Epithelial cell of prostate (primary cell): ENCODE data around the gene CD48.
"Not testable (repeated sequence)": the region's sequence is repeated elsewhere in the genome, so short reads cannot be mapped to it uniquely, and the experiment has no call there.

Source experiments
- DNase-seq: peaks from one replicate; pipeline ENCODE4 v3.0.0-alpha.2; 2011; ENCODE audit warnings: low read depth, low spot score
- H3K27ac ChIP-seq: fragments of 450-650 bp; 2 replicates; pipeline ENCODE4 v1.5.1; 2017; ENCODE audit warnings: mild to moderate bottlenecking

The CD48 gene

DNA sequence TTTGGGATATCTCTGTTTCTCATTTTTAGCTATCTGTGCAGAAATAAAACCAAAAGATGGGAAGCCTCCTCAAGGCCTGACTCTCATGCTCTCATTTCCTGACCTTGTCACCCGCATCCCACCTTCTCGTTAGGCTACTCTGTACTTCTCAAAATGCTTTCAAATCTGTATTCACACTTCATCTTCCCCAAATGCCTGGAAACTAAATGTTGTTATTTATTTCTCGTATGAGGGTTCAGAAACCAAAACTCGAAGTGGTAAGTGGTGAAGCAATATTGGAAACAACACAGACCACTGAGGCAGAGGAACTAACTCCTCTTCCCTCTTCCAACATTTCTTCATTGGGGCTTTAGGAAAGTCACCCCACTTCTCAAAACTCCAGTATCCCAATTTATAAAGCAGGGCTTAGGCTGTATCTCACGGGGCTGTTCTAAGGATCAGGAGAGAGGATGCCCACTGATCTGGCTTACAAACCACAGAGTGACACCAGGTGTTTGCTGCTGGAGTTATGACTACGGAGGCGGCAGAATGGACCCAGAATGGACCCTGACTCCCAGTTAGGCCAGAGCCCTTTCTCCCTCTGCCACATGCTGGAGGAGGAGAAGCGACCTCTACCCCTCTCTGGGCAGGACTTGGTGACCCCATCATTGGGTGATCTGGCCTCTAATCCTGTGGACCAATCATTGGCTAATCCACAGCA lies 31.0 kb upstream of the CD48 start:
- H3K27ac ChIP-seq = no peak overlapping the region

DNA sequence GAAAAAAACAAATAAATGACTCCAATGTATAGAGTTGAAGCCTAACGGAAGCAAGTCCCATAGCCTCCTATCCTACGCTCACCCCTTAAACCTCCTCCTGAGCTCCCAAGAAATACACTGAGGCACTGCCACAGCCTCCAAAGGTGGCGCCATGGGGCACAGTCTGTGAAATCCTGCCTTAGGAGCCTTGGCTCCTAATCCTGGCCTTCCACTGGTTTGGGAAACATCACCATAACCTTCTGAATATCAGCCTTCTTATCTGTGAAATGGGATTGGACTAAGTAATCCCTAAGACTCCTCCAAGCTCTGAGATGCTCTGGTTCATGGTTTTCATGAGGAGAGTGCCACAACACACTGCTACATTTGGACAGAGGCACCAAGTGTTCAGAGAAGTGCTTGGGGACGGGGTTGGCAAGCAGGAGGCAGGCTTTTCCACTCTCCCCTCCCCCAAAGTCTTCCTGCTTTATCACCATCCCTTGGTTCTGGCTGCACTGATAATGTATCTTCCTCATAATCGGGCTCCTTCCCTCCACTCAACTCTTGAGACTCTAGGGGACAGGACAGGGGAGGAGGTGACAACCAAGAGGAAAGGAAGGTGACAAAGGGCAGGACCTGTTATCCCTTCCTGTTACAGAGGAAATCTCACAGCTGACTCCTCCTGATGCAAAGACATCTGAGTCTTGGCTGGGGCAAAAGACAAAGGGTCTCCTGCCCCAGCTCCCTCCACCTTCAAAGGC lies 30.2 kb upstream of the CD48 start:
- H3K27ac ChIP-seq = no peak overlapping the region
- no peak for DNase-seq

More for the DNA sequence above, 31.0 kb upstream of the CD48 start:
- no peak for DNase-seq

DNA sequence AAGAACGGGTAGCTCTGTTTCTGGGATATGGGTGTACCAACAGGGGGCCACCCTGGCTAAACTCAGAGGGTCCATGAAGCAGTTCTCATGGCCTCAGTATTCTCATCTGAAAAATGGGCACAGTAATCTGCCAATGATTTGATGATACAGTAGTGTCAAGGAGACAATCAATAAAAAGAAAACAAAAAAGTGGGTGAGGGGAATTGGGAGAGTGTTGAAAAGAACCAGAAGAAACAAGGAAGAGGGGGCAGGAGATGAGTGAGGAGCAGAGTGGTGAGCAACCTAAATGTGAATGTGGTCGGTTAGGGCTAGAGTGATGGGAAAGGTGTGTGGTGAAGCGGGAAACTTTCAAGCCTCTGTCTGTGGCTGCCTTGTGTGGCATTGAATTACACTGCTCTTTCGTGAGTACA lies 29.5 kb upstream of the CD48 start:
- no peak for DNase-seq
- no peak overlapping the region for H3K27ac ChIP-seq

DNA sequence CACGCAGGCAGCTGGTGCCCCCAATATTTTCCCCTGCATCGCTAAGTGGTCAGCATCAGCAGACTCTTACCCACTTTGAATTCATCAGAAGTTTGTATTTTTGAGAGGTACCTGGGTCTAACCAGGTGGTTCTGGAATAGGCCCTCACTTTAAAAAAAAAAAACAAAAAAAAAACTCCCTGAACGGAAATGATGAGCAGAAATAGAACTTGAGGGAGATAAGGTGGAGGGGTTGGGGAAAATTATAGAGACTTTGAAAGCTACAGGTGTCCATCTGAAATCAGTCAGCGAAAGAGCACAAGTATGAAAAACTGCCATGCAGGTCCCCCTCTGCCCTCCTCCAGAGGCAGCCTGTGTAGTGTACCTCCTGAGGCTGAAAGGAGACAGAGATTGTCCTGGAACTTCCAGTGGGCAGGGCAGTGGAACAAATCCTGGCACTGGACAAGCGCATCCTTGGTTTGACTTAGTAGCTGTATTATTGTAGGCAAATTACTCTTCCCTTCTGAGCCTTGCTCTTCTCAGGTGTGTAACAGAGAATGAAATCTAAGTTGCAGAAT lies 28.6 kb upstream of the CD48 start:
- DNase-seq = no peak
- H3K27ac ChIP-seq = no peak overlapping the region

DNA sequence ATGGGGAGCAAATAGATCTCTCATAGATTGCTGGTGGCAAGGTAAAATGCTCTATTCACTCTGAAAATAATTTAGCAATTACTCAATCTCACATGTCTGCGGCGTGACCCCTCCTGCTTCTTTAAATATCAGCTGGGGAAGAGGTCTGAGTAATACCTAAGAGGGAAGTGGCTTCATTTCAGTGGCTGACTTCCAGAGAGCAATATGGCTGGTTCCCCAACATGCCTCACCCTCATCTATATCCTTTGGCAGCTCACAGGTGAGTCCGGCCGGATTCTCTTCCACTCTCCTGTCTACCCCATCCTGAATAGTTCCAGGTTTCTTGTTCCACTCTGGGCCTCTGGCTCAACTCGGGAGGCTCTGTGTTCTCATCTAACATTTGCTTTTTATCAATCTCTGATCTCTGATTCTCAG lies 27.5 kb upstream of the CD48 start, which contains the start of gene SLAMF7:
Gene SLAMF7 (plus strand): TSS at position 150 of the 414 bp plus-strand sequence. CDS start 55 bp downstream, at position 205.
- peak; percentile 43 for DNase-seq
- H3K27ac ChIP-seq = peak within 1 kb of the TSS; percentile 35

DNA sequence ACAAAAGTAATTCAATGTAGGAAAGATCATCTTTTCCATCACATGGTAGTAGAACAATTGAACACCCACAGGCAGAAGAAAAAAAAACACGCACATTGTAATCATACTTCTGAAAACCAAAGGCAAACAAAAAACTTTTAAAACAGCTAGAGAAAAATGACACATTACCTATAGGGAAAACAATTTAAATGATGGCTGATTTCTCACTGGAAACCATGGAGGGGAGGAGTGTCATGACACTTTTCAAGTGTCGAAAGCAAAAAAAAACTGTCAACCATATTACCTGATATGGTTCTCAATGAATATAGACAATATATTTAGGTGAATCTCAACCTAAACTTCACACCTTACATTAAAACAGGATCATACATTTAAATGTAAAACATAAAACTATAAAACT lies 26.6 kb upstream of the CD48 start:
- DNase-seq = no peak
- H3K27ac ChIP-seq = no peak overlapping the region

DNA sequence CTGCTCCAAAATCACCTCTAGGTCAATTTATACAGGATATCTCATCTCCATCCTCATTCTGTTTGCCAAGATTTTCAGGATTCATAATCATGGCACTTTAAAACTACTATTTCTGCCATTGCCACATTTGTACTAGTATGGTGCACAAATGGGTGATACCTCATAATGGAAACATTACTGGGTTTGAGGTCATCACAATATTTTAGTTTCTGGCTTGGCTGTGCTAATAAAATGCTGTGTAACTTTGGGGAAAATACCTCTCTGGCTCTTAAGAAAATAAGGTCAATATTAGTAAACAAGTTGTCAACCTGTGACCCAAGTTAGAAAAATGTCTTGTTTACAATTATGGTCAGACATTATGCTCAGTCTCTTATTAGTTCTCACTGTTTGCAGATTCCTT lies 22.7 kb upstream of the CD48 start:
- DNase-seq = no peak
- no peak overlapping the region for H3K27ac ChIP-seq

DNA sequence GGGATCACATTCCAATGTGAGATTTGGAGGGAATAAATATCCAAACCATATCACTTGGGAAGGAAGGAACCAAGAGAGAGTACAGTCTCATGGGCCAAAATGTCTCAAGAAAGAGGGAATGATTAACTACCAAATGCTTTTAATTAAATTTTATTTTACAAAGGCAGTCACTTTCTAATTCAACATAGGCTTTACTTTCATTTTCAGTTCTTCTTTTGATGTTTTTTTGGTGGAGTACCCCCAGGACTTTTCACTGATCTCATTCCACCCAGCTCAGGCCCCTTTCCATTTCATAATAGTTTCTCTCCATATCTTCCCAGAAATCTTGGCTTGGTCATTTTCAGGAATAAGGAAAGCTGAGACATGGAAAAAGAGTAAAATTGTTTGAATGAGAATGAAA lies 22.3 kb upstream of the CD48 start:
- DNase-seq = no peak
- no peak overlapping the region for H3K27ac ChIP-seq

DNA sequence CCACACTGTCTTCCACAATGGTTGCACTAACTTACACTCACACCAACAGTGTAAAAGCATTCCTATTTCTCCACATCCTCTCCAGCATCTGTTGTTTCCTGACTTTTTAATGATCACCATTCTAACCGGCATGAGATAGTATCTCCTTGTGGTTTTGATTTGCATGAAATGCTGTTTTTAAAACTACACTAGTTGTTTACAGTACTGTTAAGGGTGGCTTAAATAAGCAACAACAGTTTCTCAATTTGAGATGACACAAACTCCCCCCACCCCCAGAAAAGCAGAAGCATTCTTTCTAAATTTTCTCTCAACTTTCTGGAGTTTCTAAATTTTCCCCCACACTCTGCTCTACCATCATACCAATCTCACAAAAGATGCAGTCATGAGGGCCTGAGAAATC lies 20.4 kb upstream of the CD48 start:
- H3K27ac ChIP-seq = no peak overlapping the region
- no peak for DNase-seq

DNA sequence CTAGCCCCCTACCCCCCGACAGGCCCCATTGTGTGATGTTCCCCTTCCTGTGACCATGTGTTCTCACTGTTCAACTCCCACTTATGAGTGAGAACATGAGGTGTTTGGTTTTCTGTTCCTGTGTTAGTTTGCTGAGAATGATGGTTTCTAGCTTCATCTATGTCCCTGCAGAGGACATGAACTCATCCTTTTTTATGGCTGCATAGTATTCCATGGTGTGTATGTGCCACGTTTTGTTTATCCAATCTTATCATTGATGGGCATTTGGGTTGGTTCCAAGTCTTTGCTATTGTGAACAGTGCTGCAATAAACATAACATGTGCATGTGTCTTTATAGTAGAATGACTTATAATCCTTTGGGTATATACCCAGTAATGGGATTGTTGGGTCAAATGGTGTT lies 19.9 kb upstream of the CD48 start:
- not testable (repeated sequence) for DNase-seq, H3K27ac ChIP-seq

DNA sequence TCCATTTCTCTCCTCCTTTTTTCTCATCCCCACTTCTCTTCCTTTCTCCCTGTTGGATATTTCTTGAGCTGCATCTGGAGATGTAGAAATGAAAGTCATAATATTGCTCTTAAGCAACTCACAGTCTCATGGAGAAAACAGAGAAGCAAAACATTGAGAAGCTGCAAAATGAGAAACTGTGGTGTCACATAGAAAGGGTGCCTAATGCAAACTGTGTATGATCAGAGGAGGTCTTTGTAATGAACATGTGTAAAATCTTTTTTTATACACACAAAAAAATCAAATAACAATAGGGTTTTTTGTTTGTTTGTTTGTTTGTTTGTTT lies 15.7 kb upstream of the CD48 start:
- peak overlapping the region; percentile 77 for H3K27ac ChIP-seq
- DNase-seq = no peak

DNA sequence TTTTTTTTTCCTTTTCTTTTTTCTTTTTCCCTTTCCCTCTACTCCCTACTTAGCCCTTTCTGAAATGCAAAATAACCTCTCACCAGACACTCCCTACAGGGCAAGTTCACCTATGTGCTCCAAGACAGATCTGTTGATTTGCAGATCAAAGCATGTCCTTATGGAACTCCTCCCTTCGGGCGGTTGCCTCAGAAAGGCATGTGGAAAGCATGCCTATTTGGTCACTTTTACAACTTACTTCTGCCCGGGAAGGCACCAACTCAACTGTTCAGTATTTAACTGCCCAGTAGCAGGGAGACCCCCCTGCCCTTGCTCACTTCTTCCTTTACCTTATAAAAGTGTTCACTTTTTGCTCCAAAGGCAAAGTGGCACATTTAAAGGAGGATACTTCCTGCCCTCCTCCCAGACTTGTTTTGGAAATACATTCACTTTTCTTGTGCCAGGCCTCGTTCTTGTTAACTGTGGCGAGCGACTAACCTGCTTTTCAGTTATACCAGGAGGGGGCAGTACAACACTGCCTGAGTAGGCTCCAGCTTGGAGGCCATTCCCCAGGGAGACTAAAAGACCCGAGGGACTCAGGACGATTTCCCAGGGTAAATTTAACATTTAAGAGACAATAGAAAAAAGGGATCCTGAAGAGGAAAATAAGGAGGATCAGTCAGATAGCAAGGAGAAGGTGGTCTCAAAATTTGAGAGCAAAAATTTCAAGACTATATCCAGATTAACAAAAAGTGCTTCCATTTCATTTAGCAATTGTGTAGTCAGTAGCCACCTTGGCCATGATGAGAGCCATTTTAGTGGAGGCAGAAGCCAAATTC lies 15.1 kb upstream of the CD48 start:
- DNase-seq = peak; percentile 45
- peak overlapping the region; percentile 77 for H3K27ac ChIP-seq

DNA sequence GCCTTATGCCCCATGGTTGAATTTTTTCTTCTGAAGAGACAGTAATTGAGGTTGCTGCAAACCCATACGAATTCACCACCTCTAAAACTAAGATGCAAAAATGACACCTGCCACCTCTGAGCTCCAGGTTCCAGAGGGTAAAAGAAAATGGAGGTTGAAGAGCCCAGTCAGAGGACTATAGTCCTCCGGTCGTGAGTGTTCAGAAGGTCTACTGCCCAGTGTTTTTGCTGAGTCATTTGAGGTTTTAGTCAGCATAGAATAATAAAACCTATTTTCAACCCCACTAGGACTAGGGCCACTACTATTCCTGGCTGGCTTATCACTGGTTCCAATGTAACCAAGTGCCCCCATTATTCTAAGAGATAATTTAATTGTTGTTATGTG lies 14.5 kb upstream of the CD48 start:
- no peak for DNase-seq
- H3K27ac ChIP-seq = peak overlapping the region; percentile 77

DNA sequence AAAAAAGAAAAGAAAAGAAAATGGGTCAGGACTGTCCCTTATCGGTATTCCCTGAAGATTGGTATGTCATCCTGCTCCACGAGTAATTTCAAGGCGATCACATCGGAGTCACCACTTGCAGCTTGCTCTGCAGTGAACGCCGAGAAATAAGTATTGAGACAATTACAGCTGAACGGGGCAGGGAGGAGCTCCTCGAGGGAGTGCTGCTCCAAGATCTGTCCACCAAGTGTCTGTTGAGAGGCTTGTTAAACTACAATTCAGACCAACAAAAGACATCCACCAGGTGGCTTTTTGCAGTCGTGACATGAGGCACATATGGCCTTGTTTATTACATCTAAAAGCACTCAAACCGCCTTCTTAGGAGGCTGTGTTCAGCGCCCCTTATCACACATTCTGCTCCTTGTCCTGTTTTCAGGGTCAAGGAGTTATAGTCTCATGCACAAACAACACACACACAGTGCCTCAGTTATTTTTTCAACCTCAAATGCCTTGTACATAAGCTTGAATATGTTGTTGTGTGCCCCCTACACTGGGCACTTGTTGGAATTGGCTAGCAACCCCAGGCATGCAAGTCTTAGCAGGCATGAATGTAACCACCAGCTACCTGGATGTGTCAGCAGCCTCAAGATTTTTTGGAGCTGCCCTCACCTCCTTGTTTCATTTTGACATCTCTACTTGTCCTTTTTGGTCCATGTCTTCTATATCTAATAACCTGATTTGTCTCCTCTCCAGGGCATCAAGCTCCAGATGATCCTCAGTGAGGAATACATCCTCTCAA lies 13.0 kb upstream of the CD48 start:
- no peak overlapping the region for H3K27ac ChIP-seq
- DNase-seq = no peak

DNA sequence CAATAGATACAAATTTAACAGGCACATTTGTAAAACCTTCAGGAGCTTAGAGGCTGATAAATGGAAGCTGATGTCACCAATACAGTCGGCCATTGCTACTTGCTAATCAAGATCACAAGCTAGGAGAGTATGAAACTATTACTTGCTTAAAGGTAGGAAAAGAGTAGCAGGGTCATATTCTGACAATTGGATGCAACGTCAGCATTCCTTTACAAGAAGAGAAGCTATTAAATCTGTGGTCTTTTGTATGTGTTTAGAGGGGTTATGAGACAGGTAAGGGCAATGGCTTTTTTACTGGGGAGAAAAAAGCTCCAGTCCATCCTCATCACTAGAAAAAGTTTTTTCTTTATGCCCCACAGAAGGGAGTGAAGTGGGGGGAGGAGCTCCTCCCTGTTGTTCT lies 11.7 kb upstream of the CD48 start:
- no peak for DNase-seq
- H3K27ac ChIP-seq = no peak overlapping the region

DNA sequence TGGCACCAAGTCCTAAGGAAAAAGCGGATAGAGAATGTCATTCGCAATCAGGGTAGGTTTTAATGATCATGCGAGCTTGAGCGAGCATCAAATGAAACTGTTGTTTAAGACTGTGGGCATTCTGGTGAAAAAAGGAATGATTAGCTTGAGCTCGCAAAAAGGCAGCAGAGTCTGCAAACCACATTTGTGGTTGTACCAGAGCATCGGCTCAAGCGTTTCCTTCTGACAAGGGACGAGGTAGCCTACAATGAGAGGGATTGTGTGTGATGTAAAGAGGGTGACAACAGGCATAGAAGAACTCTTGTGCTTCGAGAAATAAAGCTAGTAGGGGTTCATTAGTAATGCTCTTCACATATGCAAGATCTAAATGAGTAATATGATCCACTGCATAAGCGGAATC lies 11.1 kb upstream of the CD48 start:
- no peak overlapping the region for H3K27ac ChIP-seq
- DNase-seq = no peak

DNA sequence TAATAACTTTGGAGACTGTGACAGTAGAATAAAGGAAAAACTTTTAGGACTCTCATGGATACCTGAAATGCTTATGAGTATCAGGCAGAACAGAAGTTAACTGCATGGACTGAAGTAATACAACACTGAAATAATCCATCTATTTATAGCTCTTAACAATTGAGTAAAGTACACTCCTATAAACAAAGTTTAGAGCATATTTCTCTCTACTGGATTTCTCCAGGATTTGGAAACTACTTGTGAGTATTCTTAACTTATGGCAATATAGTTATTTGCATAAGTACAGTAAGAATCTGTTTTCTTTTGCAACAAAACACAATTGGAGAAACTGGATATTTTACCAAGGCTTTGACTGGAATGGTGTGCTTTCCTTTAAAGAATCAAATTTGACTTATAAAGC lies 9.9 kb upstream of the CD48 start:
- no peak for DNase-seq
- H3K27ac ChIP-seq = no peak overlapping the region

DNA sequence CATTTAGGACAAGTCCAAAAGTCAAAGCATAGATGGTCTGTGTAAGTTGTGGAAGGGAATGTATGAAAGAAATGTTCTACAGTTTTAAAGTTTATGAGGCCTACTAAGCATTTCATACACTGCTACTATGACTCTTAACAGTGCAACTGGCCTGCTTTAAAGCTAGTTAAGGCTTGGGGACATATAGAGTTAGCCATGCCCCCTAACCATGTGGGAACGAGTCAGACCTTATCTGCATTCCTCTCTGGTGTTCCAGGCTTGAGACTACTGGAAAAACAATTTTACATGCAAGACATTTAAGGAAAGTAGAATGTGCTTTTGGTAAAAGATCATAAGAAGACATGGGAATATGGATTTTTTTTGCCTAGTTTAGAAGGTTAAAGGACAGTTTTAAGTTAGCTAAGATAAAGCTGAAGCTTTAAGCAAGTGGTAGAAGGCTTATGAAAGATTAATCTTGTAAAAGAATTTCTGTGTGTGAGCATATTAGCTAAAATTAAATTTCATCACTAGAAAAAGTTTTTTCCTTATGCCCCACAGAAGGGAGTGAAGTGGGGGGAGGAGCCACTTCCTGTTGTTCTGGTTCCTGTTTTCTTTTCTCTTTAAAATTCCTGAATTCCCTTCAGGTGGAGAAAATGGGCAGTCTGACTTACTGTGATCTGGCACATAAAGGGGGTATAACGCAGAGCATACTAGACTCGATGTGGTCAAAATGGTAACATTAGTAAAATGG lies 8.9 kb upstream of the CD48 start:
- DNase-seq = no peak
- peak overlapping the region; percentile 11 for H3K27ac ChIP-seq

DNA sequence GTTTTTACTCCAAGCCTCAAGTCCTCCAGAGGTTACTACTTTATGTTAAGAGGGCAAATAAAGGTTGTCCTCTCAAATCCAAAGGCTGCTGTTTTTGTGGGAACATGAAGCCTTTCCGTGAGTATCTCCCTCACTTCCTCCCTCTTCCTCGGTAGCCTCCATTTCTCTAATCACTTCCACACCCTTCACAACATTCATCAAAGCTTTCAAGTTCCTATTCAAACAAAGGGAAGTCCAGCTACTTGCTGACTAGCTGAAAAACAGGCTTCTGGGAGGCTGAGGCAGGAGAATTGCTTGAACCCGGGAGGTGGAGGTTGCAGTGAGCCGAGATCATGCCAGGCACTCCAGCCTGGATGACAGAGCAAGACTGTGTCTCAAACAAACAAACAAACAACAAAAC lies 6.6 kb upstream of the CD48 start:
- DNase-seq = no peak
- H3K27ac ChIP-seq = no peak overlapping the region

DNA sequence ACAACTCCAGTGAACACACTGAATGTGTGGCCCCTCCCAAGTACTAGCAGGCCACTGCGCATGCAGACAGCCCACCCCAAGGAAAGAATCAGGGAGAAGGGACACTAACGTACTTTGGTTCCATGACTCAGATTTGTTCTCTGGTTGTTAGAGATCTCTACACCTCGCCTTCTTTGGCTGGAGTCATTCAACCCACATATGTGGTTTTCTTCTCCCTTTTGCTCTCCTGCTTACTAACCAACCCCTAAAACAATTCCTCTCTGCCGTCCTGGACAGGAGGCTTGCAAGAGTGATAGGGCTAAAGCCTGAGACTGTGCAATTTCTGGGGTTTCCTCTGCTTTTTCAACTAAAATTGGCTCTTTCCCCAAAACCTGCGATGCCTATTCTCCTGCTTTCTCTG lies 5.7 kb upstream of the CD48 start:
- no peak for DNase-seq

More for the DNA sequence above, 5.7 kb upstream of the CD48 start:
- H3K27ac ChIP-seq = no peak overlapping the region
